Keratinocyte (primary cell): ENCODE results near the gene EPHB2. TPM values are rescaled to one million over a fixed set of nuclear protein-coding genes. Genes with fewer than 3 reads are reported as not detected.

ENCODE experiments used
- DNase-seq: peaks from one replicate; pipeline ENCODE4 v3.0.0-alpha.2; 2011; ENCODE audit warnings: low read depth, missing footprints, low spot score
- FAIRE-seq: peaks from 2 replicates; lab custom pipeline; 2011; peaks lifted over from hg19 to GRCh38; lab: Jason Lieb, UNC
- H2AFZ ChIP-seq: 2 replicates; pipeline ENCODE4 v1.6.0; 2012; ENCODE audit warnings: low read length, control low read depth, inconsistent platforms; ENCODE audit not compliant: control insufficient read depth
- H3K27ac ChIP-seq: 2 replicates; pipeline ENCODE4 v1.5.1; 2011; ENCODE audit warnings: low read length; ENCODE audit not compliant: control insufficient read depth, insufficient read depth
- H3K27me3 ChIP-seq: 3 replicates; pipeline ENCODE4 v1.6.0; 2011; ENCODE audit warnings: low read length; ENCODE audit not compliant: control insufficient read depth, insufficient read depth; ENCODE audit errors: extremely low read depth
- H3K36me3 ChIP-seq, 2 experiments: 2 replicates in 1 of 2; 3 replicates in 1 of 2; pipeline ENCODE4 v1.5.1; 2011; ENCODE audit warnings: low read length in 2 of 2, mild to moderate bottlenecking in 1 of 2; ENCODE audit not compliant: control insufficient read depth in 2 of 2, insufficient read depth in 2 of 2; ENCODE audit errors: extremely low read depth in 1 of 2
- H3K4me1 ChIP-seq: 3 replicates; pipeline ENCODE4 v1.5.1; 2011; ENCODE audit warnings: low read length; ENCODE audit not compliant: control insufficient read depth, insufficient read depth; ENCODE audit errors: extremely low read depth
- H3K4me2 ChIP-seq: 3 replicates; pipeline ENCODE4 v1.6.0; 2011; ENCODE audit warnings: low read depth, low read length; ENCODE audit not compliant: control insufficient read depth, insufficient read depth; ENCODE audit errors: extremely low read depth
- H3K4me3 ChIP-seq, 3 experiments: fragments of 200-600 bp in 1 of 3; sonication (generic) in 1 of 3; 2 replicates in 2 of 3; 3 replicates in 1 of 3; pipeline ENCODE4 v1.5.1; 2011 to 2016; ENCODE audit warnings: low read length in 3 of 3, mild to moderate bottlenecking in 3 of 3, control low read depth in 2 of 3, inconsistent platforms in 1 of 3, low read depth in 1 of 3, mixed read lengths in 1 of 3, mixed run types in 1 of 3, moderate library complexity in 1 of 3; ENCODE audit not compliant: control insufficient read depth in 2 of 3, insufficient read depth in 2 of 3; ENCODE audit errors: extremely low read depth in 1 of 3
- H3K79me2 ChIP-seq: 2 replicates; pipeline ENCODE4 v1.6.0; 2012; ENCODE audit warnings: low read length; ENCODE audit not compliant: control insufficient read depth, insufficient read depth
- H3K9ac ChIP-seq: 3 replicates; pipeline ENCODE4 v1.6.0; 2011; ENCODE audit warnings: low read length; ENCODE audit not compliant: control insufficient read depth, insufficient read depth; ENCODE audit errors: extremely low read depth
- H3K9me1 ChIP-seq: 3 replicates; pipeline ENCODE4 v1.6.0; 2011; ENCODE audit warnings: low read length; ENCODE audit not compliant: control insufficient read depth, insufficient read depth; ENCODE audit errors: extremely low read depth
- H3K9me3 ChIP-seq: 2 replicates; pipeline ENCODE4 v1.5.1; 2012; ENCODE audit warnings: low read depth, low read length; ENCODE audit not compliant: control insufficient read depth
- H4K20me1 ChIP-seq: 3 replicates; pipeline ENCODE4 v1.6.0; 2011; ENCODE audit warnings: low read length; ENCODE audit not compliant: control insufficient read depth, insufficient read depth; ENCODE audit errors: extremely low read depth
- CTCF ChIP-seq, 3 experiments: IDR thresholded peaks in 1 of 3; conservative IDR thresholded peaks in 1 of 3; optimal IDR thresholded peaks in 1 of 3; 2 replicates in 2 of 3; 3 replicates in 1 of 3; pipeline versions ENCODE3 to v1.5.1; 2011; ENCODE audit warnings: low read length in 3 of 3, mild to moderate bottlenecking in 3 of 3, moderate library complexity in 2 of 3, control low read depth in 1 of 3, inconsistent platforms in 1 of 3; ENCODE audit not compliant: insufficient read depth in 2 of 3; ENCODE audit errors: extremely low read depth in 1 of 3
- EZH2 ChIP-seq: IDR thresholded peaks from one replicate; pipeline ENCODE4 v1.6.1; 2012; ENCODE audit warnings: inconsistent platforms, mild to moderate bottlenecking, low read length, moderate library complexity
- dilution Hi-C: fragments of 300-500 bp; cut with MboI; formaldehyde crosslinking; loops from one replicate; pipeline ENCODE4 v1.7.0; 2020; ENCODE audit warnings: low sequenced_read_pairs; ENCODE audit not compliant: extremely low pct_ligation_motif_present
- polyA plus RNA-seq, 5 experiments: library from polyadenylated mRNA; depleted of rRNA in 3 of 5; stranded (reverse) in 3 of 5; stranded (forward) in 1 of 5; unstranded in 1 of 5; fragments of >200 nt; gene quantifications; 1 replicate in 1 of 5; 2 replicates in 3 of 5; 3 replicates in 1 of 5; pipeline versions ENCODE4 v1.2.1 to v1.2.3, GENCODE V29; 2011 to 2012; ENCODE audit warnings: missing spikeins in 2 of 5, low read depth in 1 of 5, low replicate concordance in 1 of 5

EPHB2 gene
- polyA plus RNA-seq, 1 donor (not counting 4 experiments of a cell fraction or from before 2014, with no cell fraction given) = 0.10 TPM

- H3K9ac ChIP-seq = no peak overlapping the region
- H3K4me2 ChIP-seq = no peak overlapping the region
- H4K20me1 ChIP-seq = no peaks in the 10 kb centered on the region
- no peaks in the 10 kb centered on the region for H3K9me3 ChIP-seq
- H3K79me2 ChIP-seq = no peaks in the 10 kb centered on the region
- no peaks in the 10 kb centered on the region for H3K36me3 ChIP-seq
- H3K9me1 ChIP-seq = no peaks in the 10 kb centered on the region
- TF ChIP-seq EZH2 = no peak
- TF ChIP-seq CTCF (optimal IDR thresholded peaks at IDR 0.05 in 1 of 3, IDR thresholded peaks at IDR 0.05 in 1 of 3, conservative IDR thresholded peaks at IDR 0.05 in 1 of 3; ENCODE audit: extremely low read depth in 1 of 3, insufficient read depth in 2 of 3, low read length in 3 of 3) = no peak
- FAIRE-seq = no peak
- no peak overlapping the region for H3K4me3 ChIP-seq
- dilution Hi-C loops = no loop called here
- H2AFZ ChIP-seq = no peak overlapping the region
- no peak for DNase-seq
- H3K27me3 ChIP-seq = peaks cover 10% of the 10 kb centered on the region
- H3K4me1 ChIP-seq = no peaks in the 10 kb centered on the region
- H3K27ac ChIP-seq = no peak overlapping the region
Measured at GRCh38 chr1:22854688-22855565, 144.3 kb downstream of the EPHB2 start.

- DNase-seq (no peak), FAIRE-seq (no peak)
- Histone ChIP-seq H2AFZ (no peak overlapping the region), H3K36me3 (no peaks in the 10 kb centered on the region), H3K9me1 (no peaks in the 10 kb centered on the region), H3K4me1 (no peaks in the 10 kb centered on the region), H3K27ac (no peak overlapping the region), H3K4me2 (no peak overlapping the region), H3K79me2 (no peaks in the 10 kb centered on the region), H3K9ac (no peak overlapping the region), H3K9me3 (no peaks in the 10 kb centered on the region), H3K27me3 (peaks cover 10% of the 10 kb centered on the region), H4K20me1 (no peaks in the 10 kb centered on the region), H3K4me3 (no peak overlapping the region)
- dilution Hi-C loops = no loop called here
- no peak for TF ChIP-seq EZH2
- TF ChIP-seq CTCF (optimal IDR thresholded peaks at IDR 0.05 in 1 of 3, IDR thresholded peaks at IDR 0.05 in 1 of 3, conservative IDR thresholded peaks at IDR 0.05 in 1 of 3; ENCODE audit: extremely low read depth in 1 of 3, insufficient read depth in 2 of 3, low read length in 3 of 3) = no peak
Measured at GRCh38 chr1:22855668-22856606, 145.3 kb downstream of the EPHB2 start.
